WTC11 (cell line): ENCODE measurements around the gene UBE3C. TPM values are rescaled to one million over a fixed set of nuclear protein-coding genes. Genes with fewer than 3 reads are reported as not detected.

Experiments used
- ATAC-seq: fragments of 200-7000 bp; cut with Tn5 transposase; 2 replicates; pipeline ENCODE4 v1.10.0; 2021; ENCODE audit warnings: mild to moderate bottlenecking, moderate library complexity
- CTCF ChIA-PET: fragments of 300-600 bp; sonication (Branson Sonifier 250); formaldehyde crosslinking; loops from one replicate; lab custom pipeline; 2021; ENCODE audit warnings: antibody characterized with exemption; lab: Charles Lee
- POLR2A ChIA-PET: fragments of 350-600 bp; sonication (Branson Sonifier 250); formaldehyde crosslinking; loops from one replicate; lab custom pipeline; 2021; ENCODE audit warnings: antibody characterized with exemption; lab: Charles Lee
- DNase-seq: peaks from one replicate; pipeline ENCODE4 v3.0.0; 2021; ENCODE audit warnings: low spot score
- H3K27ac Mint-ChIP-seq: 2 replicates; pipeline ENCODE4 v1.8.0; 2021; ENCODE audit warnings: mixed read lengths
- H3K27me3 Mint-ChIP-seq: 2 replicates; pipeline ENCODE4 v1.8.0; 2021; ENCODE audit warnings: low read depth, mild to moderate bottlenecking, moderate library complexity, mixed read lengths
- H3K36me3 Mint-ChIP-seq: 2 replicates; pipeline ENCODE4 v1.8.0; 2021; ENCODE audit warnings: mixed read lengths
- H3K4me1 Mint-ChIP-seq: 2 replicates; pipeline ENCODE4 v1.8.0; 2022; ENCODE audit warnings: mixed read lengths
- H3K4me3 Mint-ChIP-seq: 2 replicates; pipeline ENCODE4 v1.8.0; 2021; ENCODE audit warnings: mild to moderate bottlenecking, moderate library complexity, mixed read lengths
- H3K9me3 Mint-ChIP-seq: 2 replicates; pipeline ENCODE4 v1.8.0; 2021; ENCODE audit warnings: mixed read lengths
- ATF1 ChIP-seq: sonication (generic); formaldehyde crosslinking; IDR thresholded peaks from 2 replicates; pipeline ENCODE4 v1.8.1; 2023; ENCODE audit warnings: mild to moderate bottlenecking, moderate library complexity, missing genetic modification reagents
- CBFB ChIP-seq: sonication (generic); formaldehyde crosslinking; IDR thresholded peaks from 2 replicates; pipeline ENCODE4 v1.8.1; 2022; ENCODE audit warnings: mild to moderate bottlenecking, low read depth, missing genetic modification reagents
- CREB1 ChIP-seq: sonication (generic); formaldehyde crosslinking; IDR thresholded peaks from 2 replicates; pipeline ENCODE4 v1.8.0; 2023; ENCODE audit warnings: mild to moderate bottlenecking, missing genetic modification reagents
- FOXK1 ChIP-seq: sonication (generic); formaldehyde crosslinking; IDR thresholded peaks from 2 replicates; pipeline ENCODE4 v1.8.0; 2022; ENCODE audit warnings: mild to moderate bottlenecking, moderate library complexity, missing genetic modification reagents
- HMGA2 ChIP-seq: fragments of 250-450 bp; sonication (Bioruptor Pico); IDR thresholded peaks from 2 replicates; pipeline ENCODE4 v1.4.0; 2021; ENCODE audit warnings: mild to moderate bottlenecking, moderate library complexity
- MYBL2 ChIP-seq: sonication (generic); formaldehyde crosslinking; IDR thresholded peaks from 2 replicates; pipeline ENCODE4 v1.8.1; 2023; ENCODE audit warnings: mild to moderate bottlenecking, moderate library complexity, missing genetic modification reagents
- NFE2L1 ChIP-seq: sonication (generic); formaldehyde crosslinking; IDR thresholded peaks from 2 replicates; pipeline ENCODE4 v1.8.1; 2023; ENCODE audit warnings: missing genetic modification reagents
- OVOL2 ChIP-seq: fragments of 250-450 bp; sonication (Bioruptor Pico); IDR thresholded peaks from 2 replicates; pipeline ENCODE4 v1.9.0; 2021; ENCODE audit warnings: mild to moderate bottlenecking, borderline replicate concordance
- SOX15 ChIP-seq: fragments of 250-450 bp; sonication (Bioruptor Pico); IDR thresholded peaks from 2 replicates; pipeline ENCODE4 v1.9.0; 2021; ENCODE audit warnings: mild to moderate bottlenecking
- ZNF121 ChIP-seq: sonication (generic); formaldehyde crosslinking; IDR thresholded peaks from 2 replicates; pipeline ENCODE4 v1.8.0; 2023; ENCODE audit warnings: missing genetic modification reagents
- total RNA-seq: library from RNA; stranded (reverse); gene quantifications from 3 replicates; pipeline ENCODE4 v1.2.3, GENCODE V29; 2021
- TF ChIP-seq, protein P1 (sequence below): fragments of 250-450 bp; sonication (Bioruptor Pico); IDR thresholded peaks from 2 replicates; pipeline ENCODE4 v1.9.0; 2021; ENCODE audit warnings: mild to moderate bottlenecking
- TF ChIP-seq, protein P2 (sequence below): sonication (generic); formaldehyde crosslinking; IDR thresholded peaks from 2 replicates; pipeline ENCODE4 v1.8.1; 2023; ENCODE audit warnings: mild to moderate bottlenecking, missing genetic modification reagents, borderline replicate concordance
- TF ChIP-seq, protein P3 (sequence below): sonication (generic); formaldehyde crosslinking; IDR thresholded peaks from 2 replicates; pipeline ENCODE4 v1.8.0; 2022; ENCODE audit warnings: mild to moderate bottlenecking, missing genetic modification reagents
- TF ChIP-seq, protein P4 (sequence below): fragments of 250-450 bp; sonication (Bioruptor Pico); IDR thresholded peaks from 2 replicates; pipeline ENCODE4 v1.8.0; 2021; ENCODE audit warnings: mild to moderate bottlenecking
- TF ChIP-seq, protein P5 (sequence below): sonication (generic); formaldehyde crosslinking; IDR thresholded peaks from 2 replicates; pipeline ENCODE4 v1.8.0; 2023; ENCODE audit warnings: mild to moderate bottlenecking, missing genetic modification reagents
- TF ChIP-seq, protein P6 (sequence below): sonication (generic); formaldehyde crosslinking; IDR thresholded peaks from 2 replicates; pipeline ENCODE4 v1.8.0; 2023; ENCODE audit warnings: missing genetic modification reagents, mild to moderate bottlenecking, borderline replicate concordance
- TF ChIP-seq, protein P7 (sequence below): sonication (generic); formaldehyde crosslinking; IDR thresholded peaks from 2 replicates; pipeline ENCODE4 v1.8.1; 2023; ENCODE audit warnings: mild to moderate bottlenecking, missing genetic modification reagents

The UBE3C gene
- total RNA-seq, 1 experiment from 2014 or later = 59.7 TPM

DNA sequence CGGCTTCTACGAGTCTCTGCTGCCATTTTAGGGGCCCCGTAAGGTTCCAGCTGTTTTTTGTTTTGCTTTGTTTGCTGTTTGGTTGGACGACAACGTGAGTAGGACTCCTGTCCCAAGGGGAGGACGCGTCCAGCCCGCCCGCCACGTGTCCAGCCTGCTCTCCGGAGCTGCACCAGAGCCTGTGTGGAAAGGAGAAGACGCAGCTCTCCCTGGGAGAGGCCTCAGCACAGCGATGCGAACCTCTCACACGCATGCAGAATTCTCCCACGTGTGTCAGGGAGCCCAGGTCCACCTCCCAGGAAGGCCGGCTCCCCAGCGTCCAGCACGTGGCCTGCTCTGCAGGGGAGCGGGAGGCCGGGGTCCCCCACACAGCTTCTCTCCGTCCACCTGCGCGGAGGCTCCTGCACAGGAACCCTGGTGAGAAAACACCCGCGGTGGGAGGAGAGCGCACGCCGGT, 161.7 kb downstream of the UBE3C start:
- POLR2A ChIA-PET = no interaction called here
- H3K27me3 Mint-ChIP-seq = no peaks in the 10 kb centered on the region; the same call in 1 of the 2 replicates
- H3K36me3 Mint-ChIP-seq = no peaks in the 10 kb centered on the region
- TF ChIP-seq, protein P1, sequence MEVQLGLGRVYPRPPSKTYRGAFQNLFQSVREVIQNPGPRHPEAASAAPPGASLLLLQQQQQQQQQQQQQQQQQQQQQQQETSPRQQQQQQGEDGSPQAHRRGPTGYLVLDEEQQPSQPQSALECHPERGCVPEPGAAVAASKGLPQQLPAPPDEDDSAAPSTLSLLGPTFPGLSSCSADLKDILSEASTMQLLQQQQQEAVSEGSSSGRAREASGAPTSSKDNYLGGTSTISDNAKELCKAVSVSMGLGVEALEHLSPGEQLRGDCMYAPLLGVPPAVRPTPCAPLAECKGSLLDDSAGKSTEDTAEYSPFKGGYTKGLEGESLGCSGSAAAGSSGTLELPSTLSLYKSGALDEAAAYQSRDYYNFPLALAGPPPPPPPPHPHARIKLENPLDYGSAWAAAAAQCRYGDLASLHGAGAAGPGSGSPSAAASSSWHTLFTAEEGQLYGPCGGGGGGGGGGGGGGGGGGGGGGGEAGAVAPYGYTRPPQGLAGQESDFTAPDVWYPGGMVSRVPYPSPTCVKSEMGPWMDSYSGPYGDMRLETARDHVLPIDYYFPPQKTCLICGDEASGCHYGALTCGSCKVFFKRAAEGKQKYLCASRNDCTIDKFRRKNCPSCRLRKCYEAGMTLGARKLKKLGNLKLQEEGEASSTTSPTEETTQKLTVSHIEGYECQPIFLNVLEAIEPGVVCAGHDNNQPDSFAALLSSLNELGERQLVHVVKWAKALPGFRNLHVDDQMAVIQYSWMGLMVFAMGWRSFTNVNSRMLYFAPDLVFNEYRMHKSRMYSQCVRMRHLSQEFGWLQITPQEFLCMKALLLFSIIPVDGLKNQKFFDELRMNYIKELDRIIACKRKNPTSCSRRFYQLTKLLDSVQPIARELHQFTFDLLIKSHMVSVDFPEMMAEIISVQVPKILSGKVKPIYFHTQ = no peak
- TF ChIP-seq ATF1 (no peak), OVOL2 (no peak), ZNF121 (CRISPR knock-in tag) (no peak), CBFB (CRISPR knock-in tag) (no peak), FOXK1 (no peak), HMGA2 (CRISPR knock-in tag) (no peak), SOX15 (no peak), NFE2L1 (CRISPR knock-in tag) (no peak), CREB1 (no peak), MYBL2 (no peak)
- TF ChIP-seq, protein P2, sequence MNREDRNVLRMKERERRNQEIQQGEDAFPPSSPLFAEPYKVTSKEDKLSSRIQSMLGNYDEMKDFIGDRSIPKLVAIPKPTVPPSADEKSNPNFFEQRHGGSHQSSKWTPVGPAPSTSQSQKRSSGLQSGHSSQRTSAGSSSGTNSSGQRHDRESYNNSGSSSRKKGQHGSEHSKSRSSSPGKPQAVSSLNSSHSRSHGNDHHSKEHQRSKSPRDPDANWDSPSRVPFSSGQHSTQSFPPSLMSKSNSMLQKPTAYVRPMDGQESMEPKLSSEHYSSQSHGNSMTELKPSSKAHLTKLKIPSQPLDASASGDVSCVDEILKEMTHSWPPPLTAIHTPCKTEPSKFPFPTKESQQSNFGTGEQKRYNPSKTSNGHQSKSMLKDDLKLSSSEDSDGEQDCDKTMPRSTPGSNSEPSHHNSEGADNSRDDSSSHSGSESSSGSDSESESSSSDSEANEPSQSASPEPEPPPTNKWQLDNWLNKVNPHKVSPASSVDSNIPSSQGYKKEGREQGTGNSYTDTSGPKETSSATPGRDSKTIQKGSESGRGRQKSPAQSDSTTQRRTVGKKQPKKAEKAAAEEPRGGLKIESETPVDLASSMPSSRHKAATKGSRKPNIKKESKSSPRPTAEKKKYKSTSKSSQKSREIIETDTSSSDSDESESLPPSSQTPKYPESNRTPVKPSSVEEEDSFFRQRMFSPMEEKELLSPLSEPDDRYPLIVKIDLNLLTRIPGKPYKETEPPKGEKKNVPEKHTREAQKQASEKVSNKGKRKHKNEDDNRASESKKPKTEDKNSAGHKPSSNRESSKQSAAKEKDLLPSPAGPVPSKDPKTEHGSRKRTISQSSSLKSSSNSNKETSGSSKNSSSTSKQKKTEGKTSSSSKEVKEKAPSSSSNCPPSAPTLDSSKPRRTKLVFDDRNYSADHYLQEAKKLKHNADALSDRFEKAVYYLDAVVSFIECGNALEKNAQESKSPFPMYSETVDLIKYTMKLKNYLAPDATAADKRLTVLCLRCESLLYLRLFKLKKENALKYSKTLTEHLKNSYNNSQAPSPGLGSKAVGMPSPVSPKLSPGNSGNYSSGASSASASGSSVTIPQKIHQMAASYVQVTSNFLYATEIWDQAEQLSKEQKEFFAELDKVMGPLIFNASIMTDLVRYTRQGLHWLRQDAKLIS (CRISPR knock-in tag) = no peak
- TF ChIP-seq, protein P3, sequence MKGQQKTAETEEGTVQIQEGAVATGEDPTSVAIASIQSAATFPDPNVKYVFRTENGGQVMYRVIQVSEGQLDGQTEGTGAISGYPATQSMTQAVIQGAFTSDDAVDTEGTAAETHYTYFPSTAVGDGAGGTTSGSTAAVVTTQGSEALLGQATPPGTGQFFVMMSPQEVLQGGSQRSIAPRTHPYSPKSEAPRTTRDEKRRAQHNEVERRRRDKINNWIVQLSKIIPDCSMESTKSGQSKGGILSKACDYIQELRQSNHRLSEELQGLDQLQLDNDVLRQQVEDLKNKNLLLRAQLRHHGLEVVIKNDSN (CRISPR knock-in tag) = no peak
- TF ChIP-seq, protein P4, sequence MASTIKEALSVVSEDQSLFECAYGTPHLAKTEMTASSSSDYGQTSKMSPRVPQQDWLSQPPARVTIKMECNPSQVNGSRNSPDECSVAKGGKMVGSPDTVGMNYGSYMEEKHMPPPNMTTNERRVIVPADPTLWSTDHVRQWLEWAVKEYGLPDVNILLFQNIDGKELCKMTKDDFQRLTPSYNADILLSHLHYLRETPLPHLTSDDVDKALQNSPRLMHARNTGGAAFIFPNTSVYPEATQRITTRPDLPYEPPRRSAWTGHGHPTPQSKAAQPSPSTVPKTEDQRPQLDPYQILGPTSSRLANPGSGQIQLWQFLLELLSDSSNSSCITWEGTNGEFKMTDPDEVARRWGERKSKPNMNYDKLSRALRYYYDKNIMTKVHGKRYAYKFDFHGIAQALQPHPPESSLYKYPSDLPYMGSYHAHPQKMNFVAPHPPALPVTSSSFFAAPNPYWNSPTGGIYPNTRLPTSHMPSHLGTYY = no peak
- TF ChIP-seq, protein P5, sequence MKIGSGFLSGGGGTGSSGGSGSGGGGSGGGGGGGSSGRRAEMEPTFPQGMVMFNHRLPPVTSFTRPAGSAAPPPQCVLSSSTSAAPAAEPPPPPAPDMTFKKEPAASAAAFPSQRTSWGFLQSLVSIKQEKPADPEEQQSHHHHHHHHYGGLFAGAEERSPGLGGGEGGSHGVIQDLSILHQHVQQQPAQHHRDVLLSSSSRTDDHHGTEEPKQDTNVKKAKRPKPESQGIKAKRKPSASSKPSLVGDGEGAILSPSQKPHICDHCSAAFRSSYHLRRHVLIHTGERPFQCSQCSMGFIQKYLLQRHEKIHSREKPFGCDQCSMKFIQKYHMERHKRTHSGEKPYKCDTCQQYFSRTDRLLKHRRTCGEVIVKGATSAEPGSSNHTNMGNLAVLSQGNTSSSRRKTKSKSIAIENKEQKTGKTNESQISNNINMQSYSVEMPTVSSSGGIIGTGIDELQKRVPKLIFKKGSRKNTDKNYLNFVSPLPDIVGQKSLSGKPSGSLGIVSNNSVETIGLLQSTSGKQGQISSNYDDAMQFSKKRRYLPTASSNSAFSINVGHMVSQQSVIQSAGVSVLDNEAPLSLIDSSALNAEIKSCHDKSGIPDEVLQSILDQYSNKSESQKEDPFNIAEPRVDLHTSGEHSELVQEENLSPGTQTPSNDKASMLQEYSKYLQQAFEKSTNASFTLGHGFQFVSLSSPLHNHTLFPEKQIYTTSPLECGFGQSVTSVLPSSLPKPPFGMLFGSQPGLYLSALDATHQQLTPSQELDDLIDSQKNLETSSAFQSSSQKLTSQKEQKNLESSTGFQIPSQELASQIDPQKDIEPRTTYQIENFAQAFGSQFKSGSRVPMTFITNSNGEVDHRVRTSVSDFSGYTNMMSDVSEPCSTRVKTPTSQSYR = no peak
- TF ChIP-seq, protein P6, sequence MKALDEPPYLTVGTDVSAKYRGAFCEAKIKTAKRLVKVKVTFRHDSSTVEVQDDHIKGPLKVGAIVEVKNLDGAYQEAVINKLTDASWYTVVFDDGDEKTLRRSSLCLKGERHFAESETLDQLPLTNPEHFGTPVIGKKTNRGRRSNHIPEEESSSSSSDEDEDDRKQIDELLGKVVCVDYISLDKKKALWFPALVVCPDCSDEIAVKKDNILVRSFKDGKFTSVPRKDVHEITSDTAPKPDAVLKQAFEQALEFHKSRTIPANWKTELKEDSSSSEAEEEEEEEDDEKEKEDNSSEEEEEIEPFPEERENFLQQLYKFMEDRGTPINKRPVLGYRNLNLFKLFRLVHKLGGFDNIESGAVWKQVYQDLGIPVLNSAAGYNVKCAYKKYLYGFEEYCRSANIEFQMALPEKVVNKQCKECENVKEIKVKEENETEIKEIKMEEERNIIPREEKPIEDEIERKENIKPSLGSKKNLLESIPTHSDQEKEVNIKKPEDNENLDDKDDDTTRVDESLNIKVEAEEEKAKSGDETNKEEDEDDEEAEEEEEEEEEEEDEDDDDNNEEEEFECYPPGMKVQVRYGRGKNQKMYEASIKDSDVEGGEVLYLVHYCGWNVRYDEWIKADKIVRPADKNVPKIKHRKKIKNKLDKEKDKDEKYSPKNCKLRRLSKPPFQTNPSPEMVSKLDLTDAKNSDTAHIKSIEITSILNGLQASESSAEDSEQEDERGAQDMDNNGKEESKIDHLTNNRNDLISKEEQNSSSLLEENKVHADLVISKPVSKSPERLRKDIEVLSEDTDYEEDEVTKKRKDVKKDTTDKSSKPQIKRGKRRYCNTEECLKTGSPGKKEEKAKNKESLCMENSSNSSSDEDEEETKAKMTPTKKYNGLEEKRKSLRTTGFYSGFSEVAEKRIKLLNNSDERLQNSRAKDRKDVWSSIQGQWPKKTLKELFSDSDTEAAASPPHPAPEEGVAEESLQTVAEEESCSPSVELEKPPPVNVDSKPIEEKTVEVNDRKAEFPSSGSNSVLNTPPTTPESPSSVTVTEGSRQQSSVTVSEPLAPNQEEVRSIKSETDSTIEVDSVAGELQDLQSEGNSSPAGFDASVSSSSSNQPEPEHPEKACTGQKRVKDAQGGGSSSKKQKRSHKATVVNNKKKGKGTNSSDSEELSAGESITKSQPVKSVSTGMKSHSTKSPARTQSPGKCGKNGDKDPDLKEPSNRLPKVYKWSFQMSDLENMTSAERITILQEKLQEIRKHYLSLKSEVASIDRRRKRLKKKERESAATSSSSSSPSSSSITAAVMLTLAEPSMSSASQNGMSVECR = no peak
- TF ChIP-seq, protein P7, sequence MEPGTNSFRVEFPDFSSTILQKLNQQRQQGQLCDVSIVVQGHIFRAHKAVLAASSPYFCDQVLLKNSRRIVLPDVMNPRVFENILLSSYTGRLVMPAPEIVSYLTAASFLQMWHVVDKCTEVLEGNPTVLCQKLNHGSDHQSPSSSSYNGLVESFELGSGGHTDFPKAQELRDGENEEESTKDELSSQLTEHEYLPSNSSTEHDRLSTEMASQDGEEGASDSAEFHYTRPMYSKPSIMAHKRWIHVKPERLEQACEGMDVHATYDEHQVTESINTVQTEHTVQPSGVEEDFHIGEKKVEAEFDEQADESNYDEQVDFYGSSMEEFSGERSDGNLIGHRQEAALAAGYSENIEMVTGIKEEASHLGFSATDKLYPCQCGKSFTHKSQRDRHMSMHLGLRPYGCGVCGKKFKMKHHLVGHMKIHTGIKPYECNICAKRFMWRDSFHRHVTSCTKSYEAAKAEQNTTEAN = no peak
- no peaks in the 10 kb centered on the region for H3K9me3 Mint-ChIP-seq
- ATAC-seq (no peak), DNase-seq (no peak)
- peaks cover 24% of the 10 kb centered on the region for H3K4me1 Mint-ChIP-seq
- no peak overlapping the region for H3K4me3 Mint-ChIP-seq
- CTCF ChIA-PET = interaction anchor here (1.0 kb wide), 1 partner anchor 38 kb away, joined by 3 read pairs; no protein-coding TSS in a partner anchor
- no peak overlapping the region; the same call in 1 of the 2 replicates for H3K27ac Mint-ChIP-seq
